M059J (cell line): ENCODE measurements around the gene AUTS2. TPM values are rescaled to one million over a fixed set of nuclear protein-coding genes. Genes with fewer than 3 reads are reported as not detected.

ENCODE experiments used
- DNase-seq: peaks from one replicate; pipeline ENCODE4 v3.0.0-alpha.2; 2012; ENCODE audit warnings: low read depth
- total RNA-seq: library from RNA; depleted of rRNA; stranded (reverse); fragments of >200 nt; shearing (Covaris generic); gene quantifications from 2 replicates; pipeline ENCODE4 v1.2.3, GENCODE V29; 2014

Gene AUTS2
- total RNA-seq, 1 experiment from 2014 or later: 6.9 TPM

DNA sequence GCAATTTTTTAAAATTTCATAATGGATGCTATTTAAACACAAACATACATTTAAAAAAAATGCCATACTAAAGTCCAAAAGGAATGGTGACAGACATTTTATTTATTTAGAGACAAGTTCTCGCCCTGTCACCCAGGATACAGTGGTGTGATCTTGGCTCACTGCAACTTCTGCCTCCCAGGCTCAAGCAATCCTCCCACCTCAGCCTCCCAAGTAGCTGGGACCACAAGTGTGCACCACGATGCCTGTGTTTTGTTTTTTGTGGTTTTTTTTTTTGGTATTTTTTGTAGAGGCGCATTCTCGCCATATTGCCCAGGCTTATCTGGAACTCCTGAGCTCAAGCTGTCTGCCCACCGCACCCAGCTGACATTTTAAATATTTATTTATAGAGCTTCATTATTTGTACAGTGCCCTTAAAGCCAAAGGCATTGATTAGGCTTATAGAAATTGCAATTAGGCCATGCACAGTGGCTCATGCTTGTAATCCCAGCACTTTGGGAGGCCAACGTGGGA, 703.5 kb downstream of the AUTS2 start:
- no peak for DNase-seq

DNA sequence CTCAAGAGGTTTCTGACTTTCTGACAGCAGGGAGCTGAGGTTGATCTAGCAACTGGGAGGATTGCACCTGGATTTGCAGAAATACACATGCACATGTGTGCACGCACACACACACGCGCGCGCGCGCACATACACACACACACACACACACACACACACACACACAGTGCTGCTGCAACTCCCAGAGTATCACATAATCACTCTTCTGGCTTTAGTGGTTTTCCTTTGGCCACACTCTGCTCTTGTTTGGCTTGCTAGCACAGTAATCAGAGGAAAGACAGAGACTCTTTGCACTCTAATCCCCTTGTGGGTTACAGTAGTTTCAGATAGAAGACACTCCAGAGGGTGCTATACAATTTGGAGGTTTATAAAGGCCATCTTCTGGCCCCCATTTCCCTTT, 705.0 kb downstream of the AUTS2 start:
- DNase-seq: no peak

GRCh38 chr7:70303780-70304179, 705.5 kb downstream of the AUTS2 start:
- no peak for DNase-seq

DNA sequence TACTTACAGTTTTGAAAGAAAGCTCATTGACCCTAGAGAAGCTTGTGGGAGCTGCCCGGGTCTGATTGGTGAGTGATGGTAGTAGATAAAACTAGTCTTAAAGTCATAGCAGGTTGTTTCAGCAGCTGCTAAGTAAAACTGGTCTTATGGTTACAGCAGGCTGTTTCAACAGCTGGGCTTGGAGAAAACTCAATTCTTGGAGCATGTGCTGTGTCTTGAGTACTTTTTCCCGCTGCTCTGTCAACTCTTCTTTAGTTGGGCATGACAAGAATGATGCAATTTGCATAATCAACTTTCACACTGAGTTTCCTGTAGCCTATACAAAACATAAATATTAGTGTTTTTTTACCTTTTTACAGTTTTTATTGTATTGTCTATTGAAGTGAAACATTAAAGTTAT, 707.9 kb downstream of the AUTS2 start:
- DNase-seq: no peak

DNA sequence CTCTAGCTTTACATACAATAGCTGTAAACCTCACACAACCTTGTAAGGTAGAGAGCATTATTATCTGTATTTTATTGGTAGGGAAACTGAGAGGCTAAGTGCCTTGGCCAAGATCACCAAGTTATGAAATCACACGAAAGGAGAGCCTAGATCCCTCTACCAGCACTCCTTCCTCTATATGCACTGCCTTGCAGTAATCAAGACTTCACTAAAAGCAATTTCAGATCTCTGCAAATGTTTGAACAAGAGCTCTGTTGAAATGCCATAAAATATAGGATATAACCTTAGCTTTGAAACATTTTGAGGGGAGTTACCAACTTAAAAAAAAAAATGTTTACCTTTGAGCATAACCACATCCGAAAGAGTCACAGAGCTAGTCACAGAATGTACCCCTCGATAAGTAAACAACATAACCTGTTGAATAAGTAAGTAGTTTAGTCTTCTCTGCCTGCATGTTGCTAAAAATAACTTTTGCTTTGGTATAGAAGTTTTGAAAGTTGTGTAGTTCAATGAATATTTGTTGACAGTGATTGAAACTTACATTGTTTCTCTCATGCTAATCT, 709.4 kb downstream of the AUTS2 start:
- peak; percentile 39 for DNase-seq

- DNase-seq: no peak
These were observed 714.1 kb downstream of the AUTS2 start for GRCh38 chr7:70312336-70312735.

DNA sequence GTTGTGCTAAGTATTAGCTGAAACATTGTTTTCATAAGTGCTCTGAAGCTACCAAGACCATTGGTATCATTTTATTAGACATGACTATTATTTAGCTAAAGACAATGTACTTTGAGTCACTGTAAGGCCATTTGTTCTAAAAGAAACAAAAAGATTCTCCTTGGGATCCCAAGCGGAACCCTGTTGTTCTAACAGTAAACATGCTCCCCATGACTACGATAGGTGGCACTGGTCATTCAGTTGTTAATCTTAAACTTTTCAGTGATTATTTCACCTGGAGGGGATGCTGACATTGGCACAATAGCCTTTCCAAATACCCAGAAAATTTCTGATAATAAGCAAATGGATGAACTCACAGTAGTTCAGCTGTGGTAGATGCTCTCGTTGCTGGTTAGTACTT, 715.0 kb downstream of the AUTS2 start:
- no peak for DNase-seq

- DNase-seq: no peak
These were observed 715.4 kb downstream of the AUTS2 start for GRCh38 chr7:70313687-70314086.

DNA sequence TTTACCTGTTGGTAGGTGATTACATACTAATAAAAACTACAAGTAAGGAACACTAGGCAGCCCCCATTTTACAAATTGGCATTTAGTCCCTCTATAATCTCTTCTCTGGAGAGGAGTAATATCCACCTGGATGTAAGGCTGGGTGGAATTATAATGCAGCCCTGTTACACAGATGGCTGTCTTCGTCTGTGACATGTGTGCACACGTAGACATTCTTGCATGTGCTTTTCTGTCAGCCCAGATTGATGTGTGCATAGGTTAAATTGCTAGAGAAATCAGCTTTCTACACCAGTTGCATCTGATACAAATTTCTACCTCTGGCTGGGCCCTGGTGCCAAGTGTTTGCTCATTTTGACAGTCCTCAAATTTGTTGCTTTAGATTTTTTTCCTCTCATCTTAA, 715.9 kb downstream of the AUTS2 start:
- no peak for DNase-seq

GRCh38 chr7:70316745-70317144, 718.5 kb downstream of the AUTS2 start:
- DNase-seq: peak; percentile 24

DNA sequence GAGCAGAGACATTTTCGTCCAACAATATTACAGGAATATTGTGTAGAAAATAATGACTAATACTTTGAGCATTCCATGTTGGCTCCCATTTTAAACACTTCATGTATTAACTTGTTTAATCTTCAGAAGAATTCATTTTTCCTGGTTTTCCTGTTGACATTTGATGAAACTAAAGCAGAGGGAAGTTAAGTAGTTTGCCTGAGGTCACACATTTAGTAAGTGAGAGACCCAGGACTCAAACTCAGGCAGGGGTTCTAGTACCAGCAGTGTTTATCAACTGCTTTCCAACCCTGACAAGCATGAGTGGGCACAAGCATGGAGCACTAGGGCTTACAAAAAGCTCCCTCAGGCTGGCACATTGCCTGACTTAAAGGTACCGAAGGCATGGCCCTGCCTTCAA, 719.1 kb downstream of the AUTS2 start:
- DNase-seq: peak; percentile 42

DNA sequence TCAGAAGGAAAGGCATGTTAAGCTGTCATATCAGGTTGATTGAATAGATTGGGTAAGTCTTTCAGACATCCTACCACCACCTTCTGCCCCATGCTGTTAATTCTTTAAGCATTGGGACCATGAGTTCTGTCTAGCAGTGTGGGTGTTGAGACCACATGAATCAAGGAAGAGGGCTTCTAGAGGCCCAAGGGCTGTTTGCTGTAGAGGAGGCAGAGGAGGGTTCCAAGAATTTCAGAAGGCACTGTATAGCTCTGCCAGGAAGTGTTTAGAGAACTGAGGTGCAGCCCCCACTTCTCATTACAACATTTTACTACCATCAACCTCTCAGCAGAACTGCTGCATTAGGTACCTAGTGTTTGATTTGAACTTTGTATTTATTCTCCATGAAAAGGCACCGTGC, 720.2 kb downstream of the AUTS2 start:
- no peak for DNase-seq

GRCh38 chr7:70319057-70319456, 720.8 kb downstream of the AUTS2 start:
- DNase-seq: no peak

DNA sequence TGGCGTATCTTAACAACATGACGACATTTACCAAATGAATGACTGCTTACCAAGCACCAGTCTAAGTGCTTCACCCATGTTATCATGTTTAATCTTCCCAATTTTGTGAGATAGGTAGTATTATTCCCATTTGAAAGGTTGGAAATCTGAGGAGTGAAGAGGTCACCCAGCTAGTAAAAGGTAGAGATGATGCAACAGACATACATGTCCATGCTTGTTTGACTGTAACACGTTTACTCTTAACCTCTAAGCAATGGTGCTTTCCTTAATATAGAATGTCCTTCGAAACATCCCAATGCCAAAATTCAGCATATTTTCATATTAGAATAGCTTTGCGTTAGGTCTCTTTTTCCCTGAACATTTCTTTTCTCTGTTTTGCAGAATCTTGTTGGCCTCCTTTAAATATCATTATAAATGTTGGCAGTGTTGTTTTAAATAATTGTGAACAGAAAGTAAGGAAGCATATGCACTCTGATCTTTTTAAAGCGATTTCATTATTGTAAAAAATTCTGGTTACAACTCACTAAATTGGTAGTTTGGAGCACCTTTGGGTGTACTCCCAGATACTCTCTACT, 722.8 kb downstream of the AUTS2 start:
- DNase-seq: no peak

DNA sequence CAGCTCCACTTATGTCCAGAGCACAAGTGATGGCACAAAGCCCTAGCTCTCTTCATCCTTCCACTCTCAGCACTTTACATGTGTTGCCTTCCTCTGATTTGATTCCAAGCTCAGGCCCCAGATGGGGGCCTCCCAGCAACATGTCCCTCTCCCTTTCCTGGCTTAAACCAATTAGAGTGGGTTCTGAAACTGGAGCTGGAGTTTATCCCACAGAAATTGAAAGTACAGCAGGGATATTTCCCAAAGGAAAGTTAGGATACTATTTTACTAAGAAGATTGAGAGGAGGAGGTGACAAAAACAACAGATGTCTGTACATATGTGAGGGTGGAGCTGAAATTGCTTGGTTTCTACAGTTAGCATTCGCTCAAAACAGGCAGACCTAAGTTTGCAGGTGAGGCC, 724.6 kb downstream of the AUTS2 start:
- no peak for DNase-seq

- peak; percentile 55 for DNase-seq
These were observed 727.3 kb downstream of the AUTS2 start for GRCh38 chr7:70325509-70326101.

DNA sequence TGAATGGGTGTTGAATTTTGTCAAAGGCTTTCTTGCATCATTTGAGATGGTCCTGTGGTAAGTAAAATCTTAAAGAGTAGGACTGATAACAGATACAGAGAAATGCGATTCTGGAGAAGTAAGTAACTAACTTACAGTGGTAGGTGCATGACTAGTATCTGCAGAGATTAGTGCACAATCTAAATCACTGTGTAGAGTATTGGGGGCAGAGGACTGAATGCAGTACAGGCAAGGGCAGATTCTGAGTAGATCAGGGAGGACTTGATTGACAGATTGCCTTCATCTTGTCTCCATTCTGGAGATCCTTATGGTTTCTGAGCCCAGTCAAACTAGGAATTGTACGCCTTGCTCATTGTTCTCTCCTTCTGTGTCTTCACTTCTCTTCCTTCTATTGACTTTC, 736.0 kb downstream of the AUTS2 start:
- DNase-seq: no peak

DNA sequence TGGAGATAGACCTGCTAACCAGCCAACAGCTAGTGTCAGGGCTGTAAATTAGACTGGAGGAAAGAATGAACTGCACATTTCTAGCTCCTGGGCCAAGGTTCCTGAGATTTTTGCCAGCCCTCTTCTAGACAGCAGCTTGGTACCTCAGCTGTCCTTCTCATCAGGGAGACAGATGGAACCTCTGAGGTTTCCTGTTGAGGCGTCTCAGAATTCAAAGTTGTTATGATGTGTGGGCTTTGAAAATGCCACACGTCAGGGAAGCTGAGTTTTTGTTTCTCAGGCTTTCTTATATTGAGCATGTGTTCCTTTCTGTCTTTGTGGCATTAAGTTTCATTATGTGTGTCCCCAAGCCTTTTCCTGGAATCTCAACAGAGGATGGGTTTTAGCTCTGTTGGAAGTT, 736.6 kb downstream of the AUTS2 start:
- no peak for DNase-seq

- DNase-seq: no peak
These were observed 738.3 kb downstream of the AUTS2 start for GRCh38 chr7:70336536-70336935.

DNA sequence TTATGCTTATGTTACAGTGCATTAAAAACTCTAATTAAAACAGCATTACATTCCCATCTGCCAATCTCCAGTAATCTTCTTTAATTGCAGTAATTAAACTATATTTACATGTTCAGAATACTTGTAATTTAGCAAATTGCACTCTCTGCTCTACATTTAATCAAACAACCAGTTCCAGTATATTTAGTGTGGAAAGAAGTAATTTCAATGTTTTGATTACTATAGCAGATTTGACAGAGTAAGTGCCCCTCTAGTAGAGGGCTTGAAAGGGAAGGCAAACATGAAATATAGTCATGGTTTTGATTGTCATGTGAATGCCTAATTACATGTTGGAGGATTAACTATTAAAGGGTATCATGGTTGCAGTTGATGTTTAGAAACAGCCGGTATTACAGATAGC, 739.7 kb downstream of the AUTS2 start:
- no peak for DNase-seq

DNA sequence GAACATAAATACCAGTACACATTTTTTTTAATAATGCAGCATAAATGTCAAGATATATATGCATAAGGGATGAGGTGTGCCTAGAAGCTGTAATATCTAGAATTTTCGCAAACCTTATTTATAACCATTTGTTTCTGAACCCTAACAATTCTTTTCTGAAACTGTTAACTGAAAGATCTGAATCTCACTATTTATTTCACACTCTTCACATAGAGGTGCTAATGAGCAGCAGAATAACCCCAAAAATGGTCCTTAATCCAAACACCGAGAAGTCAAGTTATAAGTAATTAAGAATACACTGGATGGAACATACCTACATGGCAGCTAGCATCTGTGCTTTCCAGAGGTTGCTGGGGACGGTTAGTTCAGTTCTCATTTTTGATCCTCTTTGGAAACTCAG, 742.0 kb downstream of the AUTS2 start:
- DNase-seq: no peak

DNA sequence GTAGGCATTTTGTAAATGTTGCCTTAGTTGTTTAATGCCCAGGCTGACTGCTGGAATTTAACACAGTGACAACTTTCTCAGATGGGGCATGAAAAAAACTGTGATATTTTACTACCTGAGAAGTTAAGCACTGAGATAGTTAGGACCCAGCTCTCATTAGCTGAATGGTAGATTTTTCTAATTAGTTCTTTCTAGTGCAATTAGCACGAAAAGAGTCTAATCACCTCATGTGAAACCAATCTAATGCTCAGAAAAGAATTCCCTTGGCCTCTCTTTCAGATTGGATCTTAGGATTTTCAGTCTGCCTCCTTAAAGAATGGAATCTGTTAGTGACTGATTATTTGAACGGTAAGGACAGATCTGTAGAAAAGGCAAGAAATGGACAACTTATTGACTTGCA, 743.2 kb downstream of the AUTS2 start:
- no peak for DNase-seq

DNA sequence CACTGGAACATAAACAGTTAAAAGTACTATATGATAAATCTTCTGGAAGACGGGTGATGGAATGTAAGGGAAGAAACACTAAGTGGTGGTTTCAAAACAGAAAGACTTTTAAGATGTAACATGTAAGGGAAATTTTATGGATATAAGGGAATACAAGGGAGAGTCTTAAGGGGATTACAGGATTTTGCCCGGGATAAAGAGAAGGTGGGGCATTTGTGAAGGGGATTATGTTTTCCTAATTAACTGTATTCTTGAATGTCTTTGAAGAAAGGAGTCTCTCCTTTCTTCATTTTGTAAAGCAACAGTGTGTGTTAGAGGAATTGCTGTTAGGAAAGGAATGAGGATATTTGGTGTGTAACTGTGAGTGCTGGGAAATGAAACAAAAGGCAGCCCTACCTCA, 745.2 kb downstream of the AUTS2 start:
- no peak for DNase-seq

- DNase-seq: no peak
These were observed 746.5 kb downstream of the AUTS2 start for GRCh38 chr7:70344726-70345125.
